Transverse colon (tissue), 4 donors: Measurements from ENCODE around the gene AKT1.

ENCODE experiments used
- EP300 ChIP-seq: sonication (generic); formaldehyde crosslinking; IDR thresholded peaks from one replicate; pipeline ENCODE4 v1.6.1; 2017; ENCODE audit warnings: antibody characterized with exemption, low read depth
- POLR2A ChIP-seq: fragments of 450-650 bp; IDR thresholded peaks from one replicate; pipeline ENCODE4 v1.6.1; 2016; ENCODE audit warnings: antibody characterized with exemption, mild to moderate bottlenecking, moderate library complexity
- POLR2AphosphoS5 ChIP-seq, 3 donors: sonication (generic); formaldehyde crosslinking; IDR thresholded peaks; one replicate each; pipeline ENCODE4 v1.6.1; 2016; ENCODE audit warnings: antibody characterized with exemption in 3 of 3
- TF ChIP-seq, protein P1 (sequence below), 5 experiments: fragments of 200-600 bp in 3 of 5; fragments of 450-650 bp in 2 of 5; sonication (generic) in 3 of 5; IDR thresholded peaks; 1 replicate in 2 of 5; 2 replicates in 3 of 5; pipeline ENCODE4 v1.5.1; 2016 to 2017; ENCODE audit warnings: antibody characterized with exemption in 5 of 5, inconsistent platforms in 3 of 5, mild to moderate bottlenecking in 2 of 5, moderate library complexity in 1 of 5

DNA sequence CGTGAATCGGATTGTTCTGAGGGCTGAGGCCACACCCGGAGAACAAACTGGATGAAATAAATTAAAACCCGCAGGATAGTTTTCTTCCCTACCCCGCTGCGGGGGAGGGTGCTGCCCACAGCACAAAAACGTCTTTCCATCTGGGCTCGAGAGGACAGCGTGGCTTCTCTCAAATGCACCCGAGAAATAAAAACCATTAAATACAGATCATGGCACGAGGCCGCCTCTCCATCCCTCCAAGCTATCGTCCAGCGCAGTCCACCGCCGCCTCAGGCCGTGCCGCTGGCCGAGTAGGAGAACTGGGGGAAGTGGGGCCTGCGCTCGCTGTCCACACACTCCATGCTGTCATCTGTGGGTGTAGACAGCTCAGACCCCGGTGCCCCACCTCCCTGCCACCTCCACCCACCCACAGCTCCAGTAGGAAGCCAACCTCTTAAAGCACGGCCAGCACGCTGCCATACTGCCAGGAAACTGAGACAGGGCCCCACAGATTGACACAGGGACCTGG, 25.4 kb downstream of the AKT1 start:
- TF ChIP-seq, protein P1, sequence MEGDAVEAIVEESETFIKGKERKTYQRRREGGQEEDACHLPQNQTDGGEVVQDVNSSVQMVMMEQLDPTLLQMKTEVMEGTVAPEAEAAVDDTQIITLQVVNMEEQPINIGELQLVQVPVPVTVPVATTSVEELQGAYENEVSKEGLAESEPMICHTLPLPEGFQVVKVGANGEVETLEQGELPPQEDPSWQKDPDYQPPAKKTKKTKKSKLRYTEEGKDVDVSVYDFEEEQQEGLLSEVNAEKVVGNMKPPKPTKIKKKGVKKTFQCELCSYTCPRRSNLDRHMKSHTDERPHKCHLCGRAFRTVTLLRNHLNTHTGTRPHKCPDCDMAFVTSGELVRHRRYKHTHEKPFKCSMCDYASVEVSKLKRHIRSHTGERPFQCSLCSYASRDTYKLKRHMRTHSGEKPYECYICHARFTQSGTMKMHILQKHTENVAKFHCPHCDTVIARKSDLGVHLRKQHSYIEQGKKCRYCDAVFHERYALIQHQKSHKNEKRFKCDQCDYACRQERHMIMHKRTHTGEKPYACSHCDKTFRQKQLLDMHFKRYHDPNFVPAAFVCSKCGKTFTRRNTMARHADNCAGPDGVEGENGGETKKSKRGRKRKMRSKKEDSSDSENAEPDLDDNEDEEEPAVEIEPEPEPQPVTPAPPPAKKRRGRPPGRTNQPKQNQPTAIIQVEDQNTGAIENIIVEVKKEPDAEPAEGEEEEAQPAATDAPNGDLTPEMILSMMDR (IDR thresholded peaks at IDR 0.05) = no peak
- TF ChIP-seq EP300 = no peak
- no peak for TF ChIP-seq POLR2A
- no peak for TF ChIP-seq POLR2AphosphoS5 (IDR thresholded peaks at IDR 0.05)
